NCI-H1930 (cell line): Measurements from ENCODE around the gene ABTB2.
"Not testable (repeated sequence)": the region's sequence is repeated elsewhere in the genome, so short reads cannot be mapped to it uniquely, and the experiment has no call there.

Source experiments
- DNase-seq, 2 experiments: peaks; one replicate each; lab custom pipeline; 2025; lab: John Stamatoyannopoulos, UW

The ABTB2 gene

DNA sequence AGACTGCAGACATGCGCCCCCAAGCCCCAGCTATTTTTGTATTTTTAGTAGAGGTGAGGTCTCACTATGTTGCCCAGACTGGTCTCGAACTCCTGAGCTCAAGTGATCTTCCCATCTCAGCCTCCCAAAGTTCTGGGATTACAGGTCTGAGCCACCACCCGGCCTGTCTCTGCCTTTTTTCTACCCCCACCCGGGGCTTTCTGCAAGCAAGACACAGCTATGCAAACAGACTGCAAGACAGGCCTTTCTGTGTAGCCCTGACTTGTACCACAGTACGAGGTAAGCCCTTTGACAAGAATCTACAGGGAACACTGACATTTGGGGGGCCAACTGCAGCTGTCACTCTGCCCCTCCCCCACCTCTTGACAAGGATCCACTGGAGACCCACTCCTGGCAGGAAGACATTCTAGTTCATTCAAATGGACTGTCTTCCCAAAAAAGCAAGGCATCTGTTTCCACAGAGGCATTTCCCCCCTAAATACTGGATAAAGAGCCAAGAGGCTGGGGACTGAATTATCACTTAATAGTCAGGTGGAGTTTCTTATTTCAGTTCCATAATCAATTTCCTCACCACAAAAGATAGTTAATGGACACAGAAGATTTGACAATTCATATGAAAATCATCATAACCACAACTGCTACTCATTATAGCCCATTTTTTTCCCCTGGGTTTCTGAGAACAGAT is 118.2 kb downstream of the ABTB2 start:
- no peak for DNase-seq

- no peak for DNase-seq
These were observed 118.8 kb downstream of the ABTB2 start for GRCh38 chr11:34238966-34239365.

DNA sequence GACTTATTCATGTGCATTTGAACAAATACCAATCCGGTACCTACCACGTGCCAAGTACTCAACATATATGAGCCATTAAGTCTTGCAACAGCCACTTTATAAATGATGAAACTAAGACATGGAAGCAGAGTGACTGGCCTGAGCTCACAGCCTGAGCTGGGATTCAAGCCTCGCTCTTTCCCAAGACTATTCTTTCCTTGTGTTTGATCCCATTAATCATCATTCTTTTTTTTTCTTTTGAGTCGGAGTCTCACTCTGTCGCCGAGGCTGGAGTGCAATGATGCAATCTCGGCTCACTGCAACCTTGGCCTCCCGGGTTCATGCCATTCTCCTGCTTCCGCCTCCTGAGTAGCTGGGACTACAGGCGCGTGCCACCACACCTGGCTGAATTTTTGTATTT is 119.3 kb downstream of the ABTB2 start:
- no peak for DNase-seq

GRCh38 chr11:34236572-34236971 is 121.2 kb downstream of the ABTB2 start:
- DNase-seq: no peak

DNA sequence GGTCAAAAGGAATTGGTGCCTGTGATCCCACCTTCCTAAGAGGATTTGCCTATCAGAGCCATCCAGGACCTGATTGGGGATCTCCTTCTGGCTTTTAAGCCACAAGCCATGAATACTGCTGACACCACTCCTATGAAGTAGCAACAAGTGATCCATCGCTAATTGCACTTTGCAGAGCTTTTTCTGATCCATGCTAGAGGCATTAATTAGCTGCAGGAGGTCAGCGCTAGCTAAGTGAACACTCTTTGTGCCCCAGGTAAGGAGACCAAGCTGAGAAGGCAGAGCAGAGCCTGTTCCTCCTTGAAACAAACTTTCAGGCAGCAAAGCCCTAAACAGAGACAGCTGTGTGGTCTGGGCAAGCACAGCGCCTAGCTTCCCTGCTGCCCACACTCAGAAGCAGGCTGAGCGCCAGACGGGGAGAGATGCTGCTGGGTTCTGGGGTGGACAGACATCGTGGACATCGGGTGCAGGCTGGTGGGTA is 122.2 kb downstream of the ABTB2 start:
- DNase-seq: no peak

GRCh38 chr11:34235189-34235588 is 122.6 kb downstream of the ABTB2 start:
- no peak for DNase-seq

GRCh38 chr11:34234086-34234740 is 123.6 kb downstream of the ABTB2 start:
- no peak for DNase-seq

DNA sequence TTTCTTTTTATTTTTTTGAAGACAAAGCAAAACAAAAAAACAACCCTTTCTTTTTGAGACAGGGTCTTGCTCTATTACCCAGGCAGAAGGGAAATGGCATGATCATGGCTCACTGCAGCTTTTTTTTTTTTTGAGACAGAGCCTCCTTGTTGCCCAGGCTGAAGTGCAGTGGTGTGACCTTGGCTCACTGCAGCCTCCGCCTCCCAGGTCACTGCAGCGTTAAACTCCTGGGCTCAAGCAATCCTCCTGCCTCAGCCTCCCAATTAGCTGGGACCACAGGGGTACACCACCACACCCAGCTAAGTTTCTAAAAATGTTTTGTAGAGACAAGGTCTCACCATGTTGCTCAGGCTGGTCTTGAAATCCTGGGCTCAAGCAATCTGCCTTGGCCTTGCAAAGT is 124.6 kb downstream of the ABTB2 start:
- DNase-seq: no peak

DNA sequence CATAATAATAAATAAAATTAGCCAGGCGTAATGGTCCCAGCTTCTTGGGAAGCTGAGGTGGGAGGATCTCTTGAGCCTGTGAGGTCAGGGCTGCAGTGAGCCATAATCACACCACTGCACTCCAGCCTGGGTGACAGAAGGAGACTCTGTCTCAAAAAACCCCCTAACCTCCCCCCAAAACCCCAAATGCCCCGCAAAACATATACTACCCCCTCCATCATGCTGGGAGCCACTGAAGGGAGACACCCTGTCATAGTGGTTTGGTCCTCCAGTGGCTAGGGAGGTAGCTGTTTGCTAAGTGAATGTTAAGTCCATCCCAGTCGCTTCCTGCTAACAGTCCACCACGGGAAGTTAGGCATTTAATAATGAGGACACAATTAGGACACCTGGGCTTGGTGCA is 125.0 kb downstream of the ABTB2 start:
- DNase-seq: no peak

- no peak for DNase-seq
These were observed 131.6 kb downstream of the ABTB2 start for GRCh38 chr11:34226210-34226609.

DNA sequence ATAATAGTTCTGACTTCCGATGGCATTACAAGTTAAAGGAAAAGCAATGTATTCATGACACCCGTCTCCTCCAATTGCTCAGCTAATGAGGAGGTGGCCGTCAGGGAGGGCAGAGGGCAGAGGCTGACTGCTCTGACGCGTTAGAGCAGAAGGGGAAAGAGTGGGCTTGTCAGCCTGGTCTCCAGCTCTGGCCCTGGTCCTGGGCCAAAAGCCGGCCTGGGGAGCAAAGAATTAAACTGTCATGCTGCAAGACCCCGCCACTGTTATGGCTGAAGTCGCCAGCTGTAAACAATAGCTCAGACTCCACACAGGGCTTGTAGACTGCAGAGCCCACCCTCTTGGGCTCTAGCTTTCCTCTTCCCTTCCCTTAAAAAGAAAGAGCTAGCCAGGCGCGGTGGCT is 132.7 kb downstream of the ABTB2 start:
- no peak for DNase-seq

- no peak for DNase-seq
These were observed 133.3 kb downstream of the ABTB2 start for GRCh38 chr11:34224434-34224966.

DNA sequence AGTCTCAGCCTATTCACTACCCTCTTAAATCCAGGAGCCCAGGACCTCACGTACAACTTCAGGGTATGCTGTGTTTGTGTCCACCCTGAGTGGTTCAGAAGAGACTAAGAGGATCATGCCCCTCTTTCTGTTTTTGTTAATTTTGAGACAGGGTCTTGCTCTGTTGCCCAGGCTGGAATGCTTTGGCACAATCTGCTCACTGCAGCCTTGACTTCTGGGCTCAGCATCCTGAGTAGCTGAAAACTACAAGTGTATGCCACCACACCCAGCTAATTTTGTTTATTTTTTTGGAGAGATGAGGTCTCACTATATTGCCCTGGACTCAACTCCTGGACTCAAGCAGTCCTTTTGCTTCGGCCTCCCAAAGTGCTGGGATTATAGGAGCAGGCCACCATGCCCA is 133.9 kb downstream of the ABTB2 start:
- no peak for DNase-seq

- no peak for DNase-seq
These were observed 134.6 kb downstream of the ABTB2 start for GRCh38 chr11:34223021-34223813.

- no peak for DNase-seq
These were observed 135.8 kb downstream of the ABTB2 start for GRCh38 chr11:34222030-34222429.

- no peak for DNase-seq
These were observed 137.9 kb downstream of the ABTB2 start for GRCh38 chr11:34219941-34220370.

GRCh38 chr11:34219279-34219678 is 138.5 kb downstream of the ABTB2 start:
- no peak for DNase-seq

DNA sequence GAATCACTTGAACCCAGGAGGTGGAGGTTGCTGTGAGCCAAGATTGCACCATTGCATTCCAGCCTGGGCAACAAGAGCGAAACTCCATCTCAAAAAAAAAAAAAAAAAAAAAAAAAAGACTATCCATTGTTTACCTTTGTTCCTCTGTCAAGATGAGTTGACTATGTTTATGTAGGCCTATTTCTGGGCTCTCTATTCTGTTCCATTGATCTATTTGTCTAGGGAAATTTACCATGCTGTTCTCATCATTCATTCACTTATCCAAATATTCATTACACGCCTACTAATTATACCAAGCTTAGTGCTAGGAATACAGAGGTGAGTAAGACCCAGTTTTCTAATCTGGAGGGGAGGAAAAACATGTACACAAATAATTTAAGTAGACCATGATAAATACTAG is 139.1 kb downstream of the ABTB2 start:
- DNase-seq: not testable (repeated sequence)

GRCh38 chr11:34218067-34218466 is 139.7 kb downstream of the ABTB2 start:
- DNase-seq: no peak

- no peak for DNase-seq
These were observed 141.1 kb downstream of the ABTB2 start for GRCh38 chr11:34216706-34217105.

DNA sequence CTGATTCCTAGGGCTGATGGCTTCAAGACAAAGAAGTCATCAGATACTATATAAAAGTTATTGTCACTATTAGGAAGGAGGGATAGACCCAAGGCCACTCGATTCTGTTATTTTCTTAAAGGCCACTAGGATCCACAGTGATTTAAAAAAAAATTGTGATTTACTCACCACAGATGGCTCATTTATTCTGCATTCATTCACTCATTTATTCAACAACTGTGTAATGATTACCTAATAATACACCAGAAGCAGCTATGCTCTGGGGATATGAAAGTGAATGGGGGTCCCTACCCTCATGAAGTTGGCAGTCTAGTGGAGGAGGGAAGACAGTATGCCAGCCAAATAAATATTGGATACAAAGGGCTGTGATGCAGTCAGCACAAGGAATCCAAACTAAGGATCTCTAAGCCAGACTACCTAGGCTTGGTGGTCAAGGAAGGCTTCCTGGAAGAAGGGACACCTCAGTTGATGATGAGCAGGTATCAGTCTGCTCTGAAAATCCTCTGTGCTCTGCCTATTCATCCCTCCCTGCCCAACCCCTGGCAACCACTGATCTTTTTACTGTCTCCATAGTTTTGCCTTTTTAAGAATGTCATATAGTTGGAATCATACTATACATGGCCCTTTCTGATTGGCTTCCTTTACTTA is 141.9 kb downstream of the ABTB2 start:
- DNase-seq: no peak
